NCI-H460 (cell line): ENCODE measurements around the gene TXN2. TPM values are rescaled to one million over a fixed set of nuclear protein-coding genes. Genes with fewer than 3 reads are reported as not detected.

Source experiments
- small RNA-seq, 2 experiments: library from RNA; depleted of rRNA; stranded (forward); fragments of <200 nt; gene quantifications; one replicate each; pipeline ENCODE3, GENCODE V24; 2014
- total RNA-seq: library from RNA; depleted of rRNA; stranded (reverse); fragments of >200 nt; shearing (Covaris generic); gene quantifications from 2 replicates; pipeline ENCODE4 v1.2.3, GENCODE V29; 2014; rRNA removed

The TXN2 gene
- total RNA-seq, 1 experiment from 2014 or later: 29.9 TPM

Small RNA genes lying within 50 kb of the gene (small RNA-seq; reads per million reads assigned to genes)
- 0 reads per million in 2 experiments for gene RF00019

Other genes starting within 250 kb of the TXN2 start
- 17.7 and 19.1 TPM in 2 replicates for gene APOL2, start 242.1 kb downstream of the TXN2 start, total RNA-seq
- 1.9 and 2.6 TPM in 2 replicates for gene APOL1, start 228.5 kb downstream of the TXN2 start, total RNA-seq
- gene MYH9, start 93.7 kb downstream of the TXN2 start, total RNA-seq: 96.8 and 105 TPM in 2 replicates
- gene FOXRED2, start 25.4 kb upstream of the TXN2 start, total RNA-seq: 7.5 and 8.1 TPM in 2 replicates
- gene EIF3D, start 47.5 kb upstream of the TXN2 start, total RNA-seq: 407 and 440 TPM in 2 replicates
- not detected in 2 replicates for gene CACNG2, start 222.1 kb upstream of the TXN2 start, total RNA-seq